ENCODE measurements around the gene KIF2A.

- TF ChIP-seq EZH2 (IDR thresholded peaks at IDR 0.05; ENCODE audit: low read depth, low read length, severe bottlenecking) (no peak), ZNF274 (IDR thresholded peaks at IDR 0.05; ENCODE audit: borderline replicate concordance, extremely low read depth, low read length) (no peak), POLR2AphosphoS5 (IDR thresholded peaks at IDR 0.05; ENCODE audit: low read depth, low read length) (no peak), TAF1 (IDR thresholded peaks at IDR 0.05; ENCODE audit: low read depth, low read length) (no peak), POLR2A (IDR thresholded peaks at IDR 0.05; ENCODE audit: control extremely low read depth in 1 of 2, low read depth in 2 of 2, low read length in 2 of 2) (no peak), CHD2 (IDR thresholded peaks at IDR 0.05; ENCODE audit: low read length) (no peak), NRF1 (IDR thresholded peaks at IDR 0.05; ENCODE audit: low read depth, low read length) (no peak), USF2 (IDR thresholded peaks at IDR 0.05; ENCODE audit: low read length) (no peak), JUND (IDR thresholded peaks at IDR 0.05; ENCODE audit: low read length) (no peak), CBX8 (IDR thresholded peaks at IDR 0.05; ENCODE audit: borderline replicate concordance, low read depth, low read length) (no peak), EP300 (IDR thresholded peaks at IDR 0.05; ENCODE audit: borderline replicate concordance in 1 of 2, low read depth in 2 of 2, low read length in 2 of 2) (no peak)
- TF ChIP-seq, protein P1, sequence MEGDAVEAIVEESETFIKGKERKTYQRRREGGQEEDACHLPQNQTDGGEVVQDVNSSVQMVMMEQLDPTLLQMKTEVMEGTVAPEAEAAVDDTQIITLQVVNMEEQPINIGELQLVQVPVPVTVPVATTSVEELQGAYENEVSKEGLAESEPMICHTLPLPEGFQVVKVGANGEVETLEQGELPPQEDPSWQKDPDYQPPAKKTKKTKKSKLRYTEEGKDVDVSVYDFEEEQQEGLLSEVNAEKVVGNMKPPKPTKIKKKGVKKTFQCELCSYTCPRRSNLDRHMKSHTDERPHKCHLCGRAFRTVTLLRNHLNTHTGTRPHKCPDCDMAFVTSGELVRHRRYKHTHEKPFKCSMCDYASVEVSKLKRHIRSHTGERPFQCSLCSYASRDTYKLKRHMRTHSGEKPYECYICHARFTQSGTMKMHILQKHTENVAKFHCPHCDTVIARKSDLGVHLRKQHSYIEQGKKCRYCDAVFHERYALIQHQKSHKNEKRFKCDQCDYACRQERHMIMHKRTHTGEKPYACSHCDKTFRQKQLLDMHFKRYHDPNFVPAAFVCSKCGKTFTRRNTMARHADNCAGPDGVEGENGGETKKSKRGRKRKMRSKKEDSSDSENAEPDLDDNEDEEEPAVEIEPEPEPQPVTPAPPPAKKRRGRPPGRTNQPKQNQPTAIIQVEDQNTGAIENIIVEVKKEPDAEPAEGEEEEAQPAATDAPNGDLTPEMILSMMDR (IDR thresholded peaks at IDR 0.05; ENCODE audit: control extremely low read depth in 1 of 3, insufficient read depth in 1 of 3, low read depth in 1 of 3, low read length in 3 of 3) = no peak
- TF ChIP-seq, protein P2, sequence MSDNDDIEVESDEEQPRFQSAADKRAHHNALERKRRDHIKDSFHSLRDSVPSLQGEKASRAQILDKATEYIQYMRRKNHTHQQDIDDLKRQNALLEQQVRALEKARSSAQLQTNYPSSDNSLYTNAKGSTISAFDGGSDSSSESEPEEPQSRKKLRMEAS (IDR thresholded peaks at IDR 0.05) = no peak
Measured at GRCh38 chr5:62283861-62284260, 22.1 kb upstream of the KIF2A start.

Data from H1 (cell line).